ENCODE results near the gene ACKR3.

The ACKR3 gene

DNA sequence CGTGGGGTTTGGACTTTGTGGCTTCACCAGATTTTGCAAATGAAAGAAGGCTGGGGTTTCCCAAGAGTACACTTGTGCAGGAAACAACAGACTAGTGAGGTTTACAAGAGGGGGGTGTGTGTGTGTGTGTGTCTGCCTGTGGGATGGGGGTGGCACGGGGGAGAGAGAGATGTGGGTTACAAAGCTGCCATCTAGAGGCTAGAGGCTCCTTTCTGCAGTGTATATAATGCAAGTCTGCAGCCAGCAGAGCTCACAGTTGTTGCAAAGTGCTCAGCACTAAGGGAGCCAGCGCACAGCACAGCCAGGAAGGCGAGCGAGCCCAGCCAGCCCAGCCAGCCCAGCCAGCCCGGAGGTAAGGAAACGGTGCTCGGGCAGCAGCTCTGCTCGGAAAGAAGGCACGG, at the start of gene ACKR3:
Gene ACKR3, plus strand, starts transcription at position 253 of the 401 bp plus-strand sequence. CDS start 10,641 bp downstream, outside the sequence.
- Histone ChIP-seq H3K4me1 (ENCODE audit: control insufficient read depth in 1 of 2, insufficient read depth in 1 of 2, low read depth in 1 of 2, low read length in 1 of 2) (peaks cover 16 to 23% of the 10 kb centered on the region in 2 experiments), H3K36me3 (no peaks in the 10 kb centered on the region), H3K27ac (no peak within 1 kb of the TSS), H3K9me3 (no peaks in the 10 kb centered on the region), H3K4me3 (ENCODE audit: low read depth in 1 of 2, low read length in 1 of 2) (no peak within 1 kb of the TSS), H3K27me3 (peaks cover 60% of the 10 kb centered on the region)
- TF ChIP-seq, protein P1, sequence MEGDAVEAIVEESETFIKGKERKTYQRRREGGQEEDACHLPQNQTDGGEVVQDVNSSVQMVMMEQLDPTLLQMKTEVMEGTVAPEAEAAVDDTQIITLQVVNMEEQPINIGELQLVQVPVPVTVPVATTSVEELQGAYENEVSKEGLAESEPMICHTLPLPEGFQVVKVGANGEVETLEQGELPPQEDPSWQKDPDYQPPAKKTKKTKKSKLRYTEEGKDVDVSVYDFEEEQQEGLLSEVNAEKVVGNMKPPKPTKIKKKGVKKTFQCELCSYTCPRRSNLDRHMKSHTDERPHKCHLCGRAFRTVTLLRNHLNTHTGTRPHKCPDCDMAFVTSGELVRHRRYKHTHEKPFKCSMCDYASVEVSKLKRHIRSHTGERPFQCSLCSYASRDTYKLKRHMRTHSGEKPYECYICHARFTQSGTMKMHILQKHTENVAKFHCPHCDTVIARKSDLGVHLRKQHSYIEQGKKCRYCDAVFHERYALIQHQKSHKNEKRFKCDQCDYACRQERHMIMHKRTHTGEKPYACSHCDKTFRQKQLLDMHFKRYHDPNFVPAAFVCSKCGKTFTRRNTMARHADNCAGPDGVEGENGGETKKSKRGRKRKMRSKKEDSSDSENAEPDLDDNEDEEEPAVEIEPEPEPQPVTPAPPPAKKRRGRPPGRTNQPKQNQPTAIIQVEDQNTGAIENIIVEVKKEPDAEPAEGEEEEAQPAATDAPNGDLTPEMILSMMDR (IDR thresholded peaks at IDR 0.05): no peak

DNA sequence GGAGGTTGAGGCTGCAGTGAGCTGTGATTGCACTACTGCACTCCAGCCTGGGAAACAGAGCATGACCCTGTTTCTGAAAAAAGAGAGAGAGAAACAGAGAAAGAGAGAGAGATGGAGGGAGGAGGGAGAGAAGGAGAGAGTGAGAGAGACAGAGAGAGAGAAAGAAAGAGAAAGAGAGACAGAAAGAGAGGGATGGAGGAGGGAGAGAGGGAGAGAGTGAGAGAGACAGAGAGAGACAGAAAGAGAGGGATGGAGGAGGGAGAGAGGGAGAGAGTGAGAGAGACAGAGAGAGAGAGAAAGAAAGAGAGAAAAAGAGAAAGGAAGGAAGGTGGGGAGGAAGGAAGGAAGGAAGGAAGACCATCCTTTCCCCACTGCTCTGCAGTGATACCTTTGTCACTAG, 48.1 kb upstream of the ACKR3 start:
- Histone ChIP-seq H3K36me3 (no peaks in the 10 kb centered on the region), H3K27ac (no peak overlapping the region), H3K4me1 (ENCODE audit: control insufficient read depth in 1 of 2, insufficient read depth in 1 of 2, low read depth in 1 of 2, low read length in 1 of 2) (no peaks in the 10 kb centered on the region), H3K9me3 (no peaks in the 10 kb centered on the region), H3K4me3 (ENCODE audit: low read depth in 1 of 2, low read length in 1 of 2) (no peak overlapping the region), H3K27me3 (no peaks in the 10 kb centered on the region)
- TF ChIP-seq, protein P1 (IDR thresholded peaks at IDR 0.05): no peak

DNA sequence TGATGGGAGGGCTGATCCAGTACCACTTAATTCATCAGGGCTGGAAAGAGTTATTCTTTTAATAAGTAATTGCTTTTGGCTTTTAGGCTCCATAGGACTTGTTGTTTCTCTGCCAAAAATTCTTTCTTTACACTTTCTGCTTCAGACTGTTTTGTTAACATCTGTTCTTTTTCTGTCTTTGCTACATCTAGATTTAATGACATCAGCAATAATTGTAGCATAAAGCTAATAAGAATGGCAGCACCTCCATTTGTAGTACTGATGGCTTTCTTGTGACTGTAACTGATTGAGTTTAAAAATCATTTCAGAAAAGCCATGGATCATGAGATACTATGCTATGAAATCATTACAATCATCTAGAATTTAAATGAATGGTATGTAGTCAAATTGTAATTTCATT, 46.4 kb upstream of the ACKR3 start:
- Histone ChIP-seq H3K4me1 (ENCODE audit: control insufficient read depth in 1 of 2, insufficient read depth in 1 of 2, low read depth in 1 of 2, low read length in 1 of 2) (no peaks in the 10 kb centered on the region), H3K27me3 (no peaks in the 10 kb centered on the region), H3K27ac (no peak overlapping the region), H3K36me3 (no peaks in the 10 kb centered on the region), H3K9me3 (no peaks in the 10 kb centered on the region), H3K4me3 (ENCODE audit: low read depth in 1 of 2, low read length in 1 of 2) (no peak overlapping the region)
- TF ChIP-seq, protein P1 (IDR thresholded peaks at IDR 0.05): no peak

DNA sequence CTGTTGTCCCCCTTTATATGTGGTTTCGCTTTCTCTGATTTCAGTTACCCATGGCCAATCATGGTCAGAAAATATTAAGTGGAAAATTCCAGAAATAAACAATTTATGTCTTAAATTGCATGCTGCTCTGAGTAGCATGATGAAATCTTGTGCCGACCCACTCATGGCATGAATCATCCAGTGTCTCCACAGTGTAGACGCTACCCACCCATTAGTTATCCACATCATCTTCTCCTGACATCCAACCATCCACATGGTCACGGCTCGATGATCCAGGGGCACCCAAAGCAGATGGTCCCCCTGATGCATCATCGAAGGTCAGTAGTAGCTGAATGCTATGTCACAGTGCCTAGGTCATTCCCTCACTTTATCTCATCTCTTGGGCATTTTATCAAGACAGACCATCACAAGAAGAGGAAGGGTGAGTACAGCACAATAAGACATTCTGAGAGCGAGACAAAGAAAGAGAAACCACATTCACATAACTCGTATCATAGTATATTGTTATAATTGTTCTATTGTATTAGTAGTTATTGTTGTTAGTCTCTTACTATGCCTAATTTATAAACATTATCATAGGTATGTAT, 44.1 kb upstream of the ACKR3 start:
- Histone ChIP-seq H3K27me3 (no peaks in the 10 kb centered on the region), H3K9me3 (no peaks in the 10 kb centered on the region), H3K27ac (no peak overlapping the region), H3K36me3 (no peaks in the 10 kb centered on the region), H3K4me1 (ENCODE audit: control insufficient read depth in 1 of 2, insufficient read depth in 1 of 2, low read depth in 1 of 2, low read length in 1 of 2) (no peaks in the 10 kb centered on the region), H3K4me3 (ENCODE audit: low read depth in 1 of 2, low read length in 1 of 2) (no peak overlapping the region)
- TF ChIP-seq, protein P1 (IDR thresholded peaks at IDR 0.05): no peak

DNA sequence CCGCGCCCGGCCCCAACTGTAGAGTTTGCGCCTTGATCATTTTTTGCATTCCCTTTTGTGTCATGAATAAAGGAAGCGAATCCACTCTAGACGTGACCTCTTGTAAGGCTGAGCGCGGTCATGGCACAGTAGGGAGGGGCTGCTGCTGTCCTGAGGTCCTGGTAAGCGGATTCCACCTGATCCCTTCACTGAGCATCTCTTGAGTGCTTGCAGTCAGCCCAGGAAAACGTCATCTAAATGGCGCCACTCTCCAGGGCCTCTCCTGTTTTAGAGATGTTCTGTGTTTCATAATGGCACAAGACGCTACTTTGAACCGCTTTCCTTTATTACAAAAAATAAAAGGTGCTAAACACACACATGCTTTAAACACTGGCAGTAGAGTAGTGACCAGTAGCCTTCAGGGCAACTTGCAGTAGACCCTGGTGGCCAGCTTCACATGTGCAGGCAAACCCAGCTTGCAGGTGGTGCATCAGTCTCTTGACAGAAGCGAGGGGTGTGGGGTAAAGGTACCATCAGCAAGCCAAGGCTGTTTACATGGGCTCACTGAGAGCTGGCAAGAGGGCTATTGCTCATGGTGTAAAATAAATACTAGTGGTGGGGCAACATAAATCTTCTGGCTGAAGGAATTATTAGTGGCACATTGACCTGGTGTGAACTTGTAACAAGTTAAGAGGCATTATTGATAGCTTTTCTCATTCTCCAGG, 43.0 kb upstream of the ACKR3 start:
- TF ChIP-seq, protein P1 (IDR thresholded peaks at IDR 0.05): no peak
- no peaks in the 10 kb centered on the region for H3K4me1 ChIP-seq (ENCODE audit: control insufficient read depth in 1 of 2, insufficient read depth in 1 of 2, low read depth in 1 of 2, low read length in 1 of 2)
- no peaks in the 10 kb centered on the region for H3K27me3 ChIP-seq
- no peaks in the 10 kb centered on the region for H3K9me3 ChIP-seq
- no peak overlapping the region for H3K27ac ChIP-seq
- no peaks in the 10 kb centered on the region for H3K36me3 ChIP-seq
- H3K4me3 ChIP-seq (ENCODE audit: low read depth in 1 of 2, low read length in 1 of 2): no peak overlapping the region

All from neutrophil (primary cell).